Heart right ventricle (tissue), 16 donors: ENCODE data around the gene KLC1. TPM values are rescaled to one million over a fixed set of nuclear protein-coding genes. Genes with fewer than 3 reads are reported as not detected.

Experiments
- ATAC-seq, 8 donors: fragments of 200-7000 bp; cut with Tn5 transposase; one replicate each; pipeline ENCODE4 v1.9.1; 2020; ENCODE audit warnings: mild to moderate bottlenecking in 8 of 8, moderate library complexity in 8 of 8, moderate number of reproducible peaks in 1 of 8
- DNase-seq, 2 donors: peaks; one replicate each; pipeline ENCODE4 v3.0.0-alpha.2; 2020
- H3K27ac ChIP-seq, 10 donors: fragments of 200-600 bp; sonication (generic) in 2 of 10; one replicate each; pipeline versions ENCODE4 v1.5.0 to v1.8.0; 2020 to 2022; ENCODE audit warnings: mild to moderate bottlenecking in 3 of 10
- H3K27me3 ChIP-seq, 7 donors: fragments of 200-600 bp; one replicate each; pipeline ENCODE4 v1.8.0; 2021 to 2022; ENCODE audit warnings: mild to moderate bottlenecking in 2 of 7
- H3K36me3 ChIP-seq, 9 donors: fragments of 200-600 bp; sonication (generic) in 1 of 9; one replicate each; pipeline versions ENCODE4 v1.5.0 to v1.8.0; 2020 to 2022; ENCODE audit warnings: mild to moderate bottlenecking in 2 of 9
- H3K4me1 ChIP-seq, 9 donors: fragments of 200-600 bp; sonication (generic) in 1 of 9; one replicate each; pipeline versions ENCODE4 v1.5.0 to v1.8.0; 2020 to 2022; ENCODE audit warnings: mild to moderate bottlenecking in 4 of 9
- H3K4me3 ChIP-seq, 10 donors: fragments of 200-600 bp; sonication (generic) in 2 of 10; one replicate each; pipeline versions ENCODE4 v1.5.0 to v1.8.0; 2020 to 2022; ENCODE audit warnings: mild to moderate bottlenecking in 7 of 10, moderate library complexity in 2 of 10
- H3K9me3 ChIP-seq, 11 donors: fragments of 200-600 bp in 10 of 11; sonication (generic) in 2 of 11; one replicate each; pipeline versions ENCODE4 v1.5.0 to v1.8.0; 2013 to 2022; ENCODE audit warnings: mild to moderate bottlenecking in 2 of 11, control low read depth in 1 of 11, moderate library complexity in 1 of 11
- WGBS, 2 donors: extraction: QIAGEN DNeasy Blood & Tissue Kit; methylation state at CpG; one replicate each; pipeline ENCODE4 v1.1.7; 2013; ENCODE audit warnings: inconsistent platforms in 1 of 2; 5-methylcytosine and 5-hydroxymethylcytosine counted together
- intact Hi-C, 10 donors: fragments of 100-400 bp; cut with DNase I; formaldehyde crosslinking; loops; one replicate each; pipeline versions ENCODE4 v1.11.1 to v1.14.2; 2022
- long read RNA-seq, 3 donors: library from polyadenylated mRNA; unstranded; transcript quantifications; one replicate each; pipeline ENCODE4 v2.0.0, GENCODE V29; 2020 to 2021
- polyA plus RNA-seq, 2 donors: library from polyadenylated mRNA; stranded (reverse); fragments of 200-250 nt; gene quantifications; one replicate each; pipeline ENCODE4 v1.2.3, GENCODE V29; 2013
- total RNA-seq, 10 donors: library from RNA; stranded (reverse); fragmentation: NEBNext Ultra II Directional in 3 of 10; extraction: Animal tissue kit (Norgen Biotek cat#: 25700) in 3 of 10; gene quantifications; one replicate each; pipeline versions ENCODE4 v1.2.1 to v1.2.4, GENCODE V29; 2021 to 2023
- TF ChIP-seq, protein P1 (sequence below), 9 donors: fragments of 200-600 bp; sonication (generic) in 2 of 9; IDR thresholded peaks; one replicate each; pipeline versions ENCODE4 v1.5.0 to v1.8.0; 2021 to 2022; ENCODE audit warnings: antibody characterized with exemption in 9 of 9, mild to moderate bottlenecking in 5 of 9, moderate library complexity in 1 of 9
- donor health status: Arrhythmogenic right ventricular cardiomyopathy.
- donor health status: ischemic (EF 13 %, LVEDD 7.1; RV severe dilation, severe dysfunction).
- donor health status: healthy with polysubstance abuse.
- donor health status: DM: no; HTN: yes; CAD: no.
- donor health status: DM: no; HTN: no; CAD: no.
- donor health status: ischemic (EF 25% LVEDD 6.9; RV normal size, moderate dysfunction).
- donor health status: ischemic (EF 25% LVEDD 5.7; RV mildly dilated, moderate dysfunction).
- donor health status: healthy.
- donor health status: DM: yes; HTN: yes; CAD: no.
- donor health status: Ischemic cardiomyopathy.
- donor health status: ischemic (EF 35%, LVEDD 5.7; RV mildly dilated, moderate dysfunction).
- donor health status: nonischemic (EF 11% LVEDD 7.7; RV severe dilation, severe dysfunction).
- donor health status: DM: yes; HTN: yes; CAD: no.
- donor health status: PGD.
- donor health status: ischemic (EF 29% LVEDD 5.4; RV normal size, mild dysfunction).
- donor health status: nonischemic (EF 23%, LVEDD 6.1; RV moderate dilation, normal function).

KLC1 gene
- 100 to 1,000 TPM; 123 to 166 (median 146) TPM for total RNA-seq
- polyA plus RNA-seq = 100 to 1,000 TPM; 151 to 220 TPM
- long read RNA-seq, donor 1, transcript KLC1-206 (15 exons, 3,250 nt) = minor isoform, 12 of 104 reads
- long read RNA-seq, donor 1, transcript KLC1-217 (16 exons, 2,426 nt) = major isoform, 16 of 104 reads
- long read RNA-seq, donor 1, transcript KLC1-211 (3 exons, 822 nt) = minor isoform, 5 of 104 reads
- long read RNA-seq, donor 1, transcript KLC1-208 (16 exons, 2,453 nt) = minor isoform, 6 of 104 reads
- long read RNA-seq, donor 1, partial matches to known transcripts = 30 of 104 reads
- long read RNA-seq, donor 1, other reads (novel, unspliced or antisense) = 25 of 104 reads
- long read RNA-seq, donor 2, full-length matches to known transcripts = 71 of 145 reads
- long read RNA-seq, donor 2, partial matches to known transcripts = 24 of 145 reads
- long read RNA-seq, donor 2, other reads (novel, unspliced or antisense) = 50 of 145 reads
- long read RNA-seq, donor 3, full-length matches to known transcripts = 71 of 156 reads
- long read RNA-seq, donor 3, partial matches to known transcripts = 30 of 156 reads
- long read RNA-seq, donor 3, other reads (novel, unspliced or antisense) = 55 of 156 reads

DNA sequence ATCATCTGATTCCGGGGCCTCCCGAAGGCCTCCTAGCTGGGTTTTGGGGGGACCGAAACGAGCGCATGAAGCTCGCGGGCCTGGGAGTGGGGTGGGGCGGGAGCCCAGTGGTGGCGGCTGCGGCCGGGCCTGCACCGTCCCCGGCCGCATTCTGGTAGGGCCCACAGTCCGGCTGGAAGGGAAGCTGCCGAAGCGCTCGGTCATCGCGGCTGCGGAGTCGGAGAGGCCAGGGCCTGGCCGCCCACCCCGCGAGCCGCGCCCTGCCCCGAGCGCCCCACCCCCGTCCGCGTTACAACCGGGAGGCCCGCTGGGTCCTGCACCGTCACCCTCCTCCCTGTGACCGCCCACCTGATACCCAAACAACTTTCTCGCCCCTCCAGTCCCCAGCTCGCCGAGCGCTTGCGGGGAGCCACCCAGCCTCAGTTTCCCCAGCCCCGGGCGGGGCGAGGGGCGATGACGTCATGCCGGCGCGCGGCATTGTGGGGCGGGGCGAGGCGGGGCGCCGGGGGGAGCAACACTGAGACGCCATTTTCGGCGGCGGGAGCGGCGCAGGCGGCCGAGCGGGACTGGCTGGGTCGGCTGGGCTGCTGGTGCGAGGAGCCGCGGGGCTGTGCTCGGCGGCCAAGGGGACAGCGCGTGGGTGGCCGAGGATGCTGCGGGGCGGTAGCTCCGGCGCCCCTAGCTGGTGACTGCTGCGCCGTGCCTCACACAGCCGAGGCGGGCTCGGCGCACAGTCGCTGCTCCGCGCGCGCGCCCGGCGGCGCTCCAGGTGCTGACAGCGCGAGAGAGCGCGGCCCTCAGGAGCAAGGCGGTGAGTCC lies at the start of gene KLC1:
KLC1 (plus strand) TSS at position 528 of the 819 bp plus-strand sequence. CDS start 25,354 bp downstream, outside the sequence.
- H3K27me3 ChIP-seq = no peaks in the 10 kb centered on the region
- no peaks in the 10 kb centered on the region for H3K9me3 ChIP-seq
- H3K4me3 ChIP-seq = peak within 1 kb of the TSS; percentile 69 to 100 (median 98)
- H3K4me1 ChIP-seq = peaks cover 13 to 74% (median 66%) of the 10 kb centered on the region in 9 donors
- DNase-seq (peak; percentile 87 to 92), ATAC-seq (peak; percentile 77 to 93 (median 90))
- WGBS, 2 donors = 0 to 1% methylated on average over 79 to 97 of the region's 97 CpGs
- TF ChIP-seq, protein P1, sequence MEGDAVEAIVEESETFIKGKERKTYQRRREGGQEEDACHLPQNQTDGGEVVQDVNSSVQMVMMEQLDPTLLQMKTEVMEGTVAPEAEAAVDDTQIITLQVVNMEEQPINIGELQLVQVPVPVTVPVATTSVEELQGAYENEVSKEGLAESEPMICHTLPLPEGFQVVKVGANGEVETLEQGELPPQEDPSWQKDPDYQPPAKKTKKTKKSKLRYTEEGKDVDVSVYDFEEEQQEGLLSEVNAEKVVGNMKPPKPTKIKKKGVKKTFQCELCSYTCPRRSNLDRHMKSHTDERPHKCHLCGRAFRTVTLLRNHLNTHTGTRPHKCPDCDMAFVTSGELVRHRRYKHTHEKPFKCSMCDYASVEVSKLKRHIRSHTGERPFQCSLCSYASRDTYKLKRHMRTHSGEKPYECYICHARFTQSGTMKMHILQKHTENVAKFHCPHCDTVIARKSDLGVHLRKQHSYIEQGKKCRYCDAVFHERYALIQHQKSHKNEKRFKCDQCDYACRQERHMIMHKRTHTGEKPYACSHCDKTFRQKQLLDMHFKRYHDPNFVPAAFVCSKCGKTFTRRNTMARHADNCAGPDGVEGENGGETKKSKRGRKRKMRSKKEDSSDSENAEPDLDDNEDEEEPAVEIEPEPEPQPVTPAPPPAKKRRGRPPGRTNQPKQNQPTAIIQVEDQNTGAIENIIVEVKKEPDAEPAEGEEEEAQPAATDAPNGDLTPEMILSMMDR (IDR thresholded peaks at IDR 0.05) = peak in 1 of 9 donors; percentile 22
- H3K36me3 ChIP-seq = peaks cover 0 to 25% (median 0%) of the 10 kb centered on the region in 9 donors
- intact Hi-C loops = loop anchor here in 4 of 10 donors (2.0 to 10.0 kb wide), 3 partner anchors 52 to 56 kb away; no protein-coding TSS in a partner anchor
- peak within 1 kb of the TSS; percentile 87 to 100 (median 99) for H3K27ac ChIP-seq

DNA sequence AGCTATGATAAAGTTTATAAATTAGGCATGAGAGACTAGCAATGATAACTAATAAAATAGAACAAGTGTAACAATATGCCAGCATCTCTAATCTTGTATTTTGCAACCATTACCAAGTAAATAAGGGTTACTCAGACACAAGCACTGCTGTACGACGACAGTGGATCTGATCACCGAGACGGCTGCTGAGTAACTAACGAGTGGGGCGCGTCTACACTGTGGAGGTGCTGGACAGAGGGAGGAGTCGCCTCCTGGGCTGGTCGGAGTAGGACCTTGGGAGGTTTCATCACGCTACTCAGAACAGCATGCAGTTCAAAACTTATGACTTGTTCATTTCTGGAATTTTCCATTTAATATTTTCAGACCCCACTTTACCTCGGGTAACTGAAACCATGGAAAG lies 47.8 kb upstream of the KLC1 start:
- H3K36me3 ChIP-seq = peaks cover 0 to 62% (median 11%) of the 10 kb centered on the region in 9 donors
- DNase-seq (no peak), ATAC-seq (no peak)
- H3K27me3 ChIP-seq = no peaks in the 10 kb centered on the region
- no peak overlapping the region for H3K4me3 ChIP-seq
- 87 to 93% methylated on average over 11 of the region's 11 CpGs for WGBS, 2 donors
- peaks cover 0 to 13% (median 11%) of the 10 kb centered on the region in 9 donors for H3K4me1 ChIP-seq
- no peak overlapping the region for H3K27ac ChIP-seq
- intact Hi-C loops = loop anchor here in 1 of 10 donors (10.0 kb wide), 1 partner anchor 404 kb away; no protein-coding TSS in a partner anchor
- TF ChIP-seq, protein P1 (IDR thresholded peaks at IDR 0.05) = no peak
- no peaks in the 10 kb centered on the region for H3K9me3 ChIP-seq

DNA sequence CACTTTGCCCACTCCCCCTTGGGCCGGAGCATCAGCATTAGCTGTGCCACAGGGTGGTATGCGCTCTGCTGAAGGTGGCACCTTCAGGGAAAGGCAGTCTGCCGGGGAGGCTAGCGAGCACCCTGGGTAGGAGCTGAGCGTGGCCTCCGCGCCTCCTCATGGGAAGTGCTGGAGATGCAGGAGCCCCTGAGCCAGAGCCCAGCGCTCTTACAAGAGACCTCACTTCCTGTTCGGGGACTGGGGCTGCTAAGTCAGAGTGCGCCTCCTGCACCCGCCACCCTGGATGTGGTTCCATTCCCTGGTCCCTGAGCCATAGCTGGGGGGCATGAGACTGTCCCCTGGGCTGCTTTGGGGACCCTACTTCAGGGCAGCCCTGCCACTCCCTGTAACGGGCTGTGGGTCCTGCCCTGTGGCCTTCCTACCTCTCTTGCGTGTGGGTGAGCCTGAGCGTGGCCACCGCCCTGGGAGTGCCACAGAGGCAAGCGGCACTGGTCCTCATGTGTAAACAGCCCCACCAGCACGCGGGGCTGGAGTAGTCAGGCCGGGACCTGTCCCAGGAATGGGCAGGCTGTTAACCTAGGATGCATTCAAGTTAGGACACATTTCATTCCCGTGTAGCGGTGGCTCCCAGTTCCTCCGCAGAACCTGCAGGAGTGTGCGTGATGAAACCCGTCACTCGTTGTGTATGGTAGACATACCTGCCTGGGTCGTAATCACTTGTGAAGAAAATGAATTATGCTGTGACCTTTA lies 46.9 kb upstream of the KLC1 start:
- TF ChIP-seq, protein P1 (IDR thresholded peaks at IDR 0.05) = no peak
- 95% methylated on average over 26 of the region's 26 CpGs for WGBS, 2 donors
- Histone ChIP-seq H3K9me3 (no peaks in the 10 kb centered on the region), H3K36me3 (peaks cover 0 to 65% (median 11%) of the 10 kb centered on the region in 9 donors), H3K27me3 (no peaks in the 10 kb centered on the region), H3K27ac (no peak overlapping the region), H3K4me3 (no peak overlapping the region), H3K4me1 (peaks cover 0 to 4% (median 2%) of the 10 kb centered on the region in 9 donors)
- intact Hi-C loops = loop anchor here in 1 of 10 donors (10.0 kb wide), 1 partner anchor 403 kb away; no protein-coding TSS in a partner anchor
- no peak for DNase-seq
- ATAC-seq = peak in 4 of 8 donors; percentile 16 to 33 (median 18)
